Stimulated activated CD4-positive, alpha-beta T cell treated with anti-CD3 and anti-CD28 coated beads, Interleukin-4, amount 100 ng/mL, for 24 hours (primary cell): ENCODE measurements around the gene FBXO21.
A peak's percentile ranks its signal among the peaks of the same experiment; 100 is the strongest.
"Not testable (repeated sequence)": the region's sequence is repeated elsewhere in the genome, so short reads cannot be mapped to it uniquely, and the experiment has no call there.

ENCODE experiments used
- DNase-seq: peaks from one replicate; pipeline ENCODE4 v3.0.0-alpha.2; 2020

Gene FBXO21

GRCh38 chr12:117199956-117200744, 9.9 kb upstream of the FBXO21 start:
- DNase-seq: not testable (repeated sequence)

GRCh38 chr12:117196334-117196733, 6.1 kb upstream of the FBXO21 start:
- not testable (repeated sequence) for DNase-seq

GRCh38 chr12:117195027-117195426, 4.8 kb upstream of the FBXO21 start:
- DNase-seq: not testable (repeated sequence)

GRCh38 chr12:117193903-117194302, 3.6 kb upstream of the FBXO21 start:
- DNase-seq: no peak

- DNase-seq: not testable (repeated sequence)
Observed at GRCh38 chr12:117192581-117192980, 2.3 kb upstream of the FBXO21 start.

GRCh38 chr12:117192057-117192456, 1.8 kb upstream of the FBXO21 start:
- no peak for DNase-seq

GRCh38 chr12:117189725-117190209, 503 bp downstream of the FBXO21 start:
- peak; percentile 26 for DNase-seq

GRCh38 chr12:117188961-117189724, 1.1 kb downstream of the FBXO21 start:
- no peak for DNase-seq

- DNase-seq: no peak
Observed at GRCh38 chr12:117188121-117188665, 2.1 kb downstream of the FBXO21 start.

- no peak for DNase-seq
Observed at GRCh38 chr12:117187421-117187820, 2.8 kb downstream of the FBXO21 start.

GRCh38 chr12:117182866-117183265, 7.4 kb downstream of the FBXO21 start:
- DNase-seq: no peak

- DNase-seq: not testable (repeated sequence)
Observed at GRCh38 chr12:117181468-117181843, 8.8 kb downstream of the FBXO21 start.

GRCh38 chr12:117180758-117181467, 9.4 kb downstream of the FBXO21 start:
- no peak for DNase-seq

GRCh38 chr12:117178745-117179144, 11.5 kb downstream of the FBXO21 start:
- DNase-seq: no peak

- DNase-seq: no peak
Observed at GRCh38 chr12:117178301-117178700, 12.0 kb downstream of the FBXO21 start.

GRCh38 chr12:117172168-117172567, 18.1 kb downstream of the FBXO21 start:
- DNase-seq: no peak

GRCh38 chr12:117171499-117172162, 18.6 kb downstream of the FBXO21 start:
- DNase-seq: no peak

- DNase-seq: no peak
Observed at GRCh38 chr12:117169548-117169947, 20.7 kb downstream of the FBXO21 start.

- DNase-seq: no peak
Observed at GRCh38 chr12:117168976-117169375, 21.3 kb downstream of the FBXO21 start.

GRCh38 chr12:117167769-117168168, 22.5 kb downstream of the FBXO21 start:
- DNase-seq: no peak

- no peak for DNase-seq
Observed at GRCh38 chr12:117166107-117166506, 24.2 kb downstream of the FBXO21 start.

- no peak for DNase-seq
Observed at GRCh38 chr12:117165342-117165741, 24.9 kb downstream of the FBXO21 start.
